HG02642 (cell line): Measurements from ENCODE around the gene CHN1.

Source experiments
- ATAC-seq: cut with Tn5 transposase; IDR thresholded peaks from one replicate; pipeline ENCODE4 v1.9.1; 2021; ENCODE audit warnings: mild to moderate bottlenecking; ENCODE audit not compliant: unreplicated experiment, poor library complexity

Gene CHN1, protein sequence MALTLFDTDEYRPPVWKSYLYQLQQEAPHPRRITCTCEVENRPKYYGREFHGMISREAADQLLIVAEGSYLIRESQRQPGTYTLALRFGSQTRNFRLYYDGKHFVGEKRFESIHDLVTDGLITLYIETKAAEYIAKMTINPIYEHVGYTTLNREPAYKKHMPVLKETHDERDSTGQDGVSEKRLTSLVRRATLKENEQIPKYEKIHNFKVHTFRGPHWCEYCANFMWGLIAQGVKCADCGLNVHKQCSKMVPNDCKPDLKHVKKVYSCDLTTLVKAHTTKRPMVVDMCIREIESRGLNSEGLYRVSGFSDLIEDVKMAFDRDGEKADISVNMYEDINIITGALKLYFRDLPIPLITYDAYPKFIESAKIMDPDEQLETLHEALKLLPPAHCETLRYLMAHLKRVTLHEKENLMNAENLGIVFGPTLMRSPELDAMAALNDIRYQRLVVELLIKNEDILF

GRCh38 chr2:175004980-175005732, at the start of gene CHN1:
CHN1 (minus strand) TSS chr2:175005381; CDS start chr2:175004912, 469 bp downstream.
- peak; percentile 77 for ATAC-seq

GRCh38 chr2:175054340-175054739, 49.2 kb upstream of the CHN1 start:
- ATAC-seq: no peak

- no peak for ATAC-seq
These were observed 44.5 kb upstream of the CHN1 start for GRCh38 chr2:175049661-175050060.

GRCh38 chr2:175048275-175048674, 43.1 kb upstream of the CHN1 start:
- ATAC-seq: no peak

DNA sequence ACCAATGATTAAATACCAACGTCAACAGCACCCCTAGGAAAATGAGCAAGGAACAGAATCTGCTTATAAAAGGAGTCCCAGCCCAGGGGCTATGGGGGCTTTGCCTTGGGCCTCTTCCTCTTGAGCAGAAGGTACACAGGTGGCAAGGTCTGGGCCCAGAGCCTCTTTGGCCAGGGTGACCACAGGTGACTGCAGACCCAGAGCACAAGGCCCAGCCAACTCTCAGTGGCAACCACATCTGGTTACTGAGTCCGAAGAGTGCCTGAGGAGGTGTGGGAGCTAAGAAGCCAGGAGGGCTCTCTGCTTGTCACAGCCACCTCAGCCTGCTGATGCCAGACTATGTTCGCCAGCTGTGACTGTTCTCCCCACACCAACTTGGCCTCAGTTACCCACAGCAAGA, 34.3 kb upstream of the CHN1 start:
- no peak for ATAC-seq

- ATAC-seq: no peak
These were observed 33.9 kb upstream of the CHN1 start for GRCh38 chr2:175039031-175039430.

DNA sequence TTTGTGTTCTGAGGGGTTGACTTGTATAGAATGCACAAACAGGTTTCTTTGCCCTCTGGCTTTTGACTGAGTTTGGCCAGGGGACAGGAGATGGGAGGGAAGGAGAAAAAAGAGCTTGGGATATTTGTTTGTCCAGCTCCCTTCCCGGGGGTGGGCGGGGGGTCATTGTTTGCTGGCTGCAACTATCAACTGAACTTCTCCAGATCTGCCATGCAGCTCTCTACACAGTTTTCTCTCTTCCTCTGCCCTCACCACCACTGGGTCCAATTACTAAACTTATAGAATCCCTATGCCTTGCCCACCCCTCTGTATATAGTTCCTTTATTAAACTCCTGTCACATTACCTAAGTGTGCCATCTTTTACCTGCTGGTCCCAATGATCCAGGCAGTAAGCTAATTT, 32.8 kb upstream of the CHN1 start:
- no peak for ATAC-seq

- no peak for ATAC-seq
These were observed 31.4 kb upstream of the CHN1 start for GRCh38 chr2:175036582-175037018.

DNA sequence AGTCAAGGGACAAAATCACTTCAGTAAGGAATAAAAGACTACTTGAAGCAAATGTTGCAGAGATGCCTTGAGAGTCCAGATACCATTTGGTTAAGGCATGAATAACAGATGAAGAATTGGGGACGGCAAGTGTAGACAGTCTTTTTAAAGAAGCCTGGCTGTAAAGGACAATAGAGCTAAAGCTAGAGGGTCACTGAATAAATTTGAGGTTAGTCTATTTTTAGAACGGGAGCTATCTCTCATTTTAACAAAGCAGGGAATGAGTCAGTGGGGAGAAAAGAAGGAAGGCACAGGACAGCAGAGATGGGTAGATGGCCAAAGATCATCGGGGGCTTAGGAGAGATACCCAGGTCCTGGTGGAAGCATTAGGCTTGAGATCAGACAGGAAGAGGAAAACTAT, 30.6 kb upstream of the CHN1 start:
- ATAC-seq: no peak

- ATAC-seq: no peak
These were observed 29.5 kb upstream of the CHN1 start for GRCh38 chr2:175034716-175035115.

- ATAC-seq: no peak
These were observed 25.4 kb upstream of the CHN1 start for GRCh38 chr2:175030380-175031271.

DNA sequence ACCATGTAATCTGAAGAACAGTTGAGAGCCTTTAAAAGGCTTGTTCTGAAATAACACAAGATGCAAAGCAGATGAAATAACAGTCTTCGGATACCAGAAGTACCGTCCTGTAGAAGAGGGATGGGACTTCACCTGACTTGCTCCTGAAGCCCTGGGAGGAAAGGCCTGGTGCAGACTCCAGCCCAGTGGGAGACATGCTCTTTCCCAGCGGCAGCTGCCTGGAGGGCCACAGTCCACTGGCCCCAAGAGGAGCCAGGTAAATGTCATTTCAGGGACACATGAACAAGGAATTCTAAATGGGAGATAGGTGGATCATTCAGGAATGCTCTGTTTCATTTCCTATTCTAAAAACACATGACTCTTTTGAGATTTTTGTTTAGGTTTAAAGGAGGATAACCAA, 22.6 kb upstream of the CHN1 start:
- no peak for ATAC-seq

DNA sequence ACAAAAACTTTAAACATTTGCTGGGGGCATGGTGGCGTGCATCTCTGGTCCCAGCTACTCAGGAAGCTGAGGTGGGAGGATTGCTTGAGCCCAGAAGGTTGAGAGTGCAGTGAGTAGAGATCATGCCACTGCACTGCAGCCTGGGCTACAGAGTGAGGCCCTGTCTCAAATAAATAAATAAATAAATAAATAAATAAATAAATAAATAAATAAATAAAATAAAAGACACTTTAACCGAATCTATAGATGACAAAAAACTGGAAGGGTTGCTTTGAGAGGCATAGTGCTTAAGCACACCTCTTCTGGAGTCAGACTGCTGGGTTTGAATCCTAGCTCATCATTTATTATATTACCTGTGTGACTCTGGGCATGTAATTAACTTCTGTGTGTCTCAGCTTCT, 21.2 kb upstream of the CHN1 start:
- no peak for ATAC-seq

DNA sequence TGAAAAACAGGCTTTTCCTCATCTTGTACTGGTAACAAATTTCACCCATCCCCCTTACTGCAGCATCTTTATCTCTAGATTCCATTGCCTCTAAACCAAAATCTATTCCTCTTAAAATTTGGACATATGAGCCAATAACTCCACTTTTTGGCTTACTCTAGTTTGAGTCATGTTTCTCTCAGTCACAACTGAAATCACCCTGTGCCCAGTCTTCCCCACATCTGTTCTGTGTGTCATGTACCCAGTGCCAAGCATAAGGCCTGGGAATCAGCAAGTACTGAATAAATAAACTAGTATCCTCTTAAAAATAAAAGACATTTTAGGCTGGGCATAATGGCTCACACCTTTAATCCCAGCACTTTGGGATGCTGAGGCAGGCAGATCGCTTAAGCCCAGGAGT, 20.8 kb upstream of the CHN1 start:
- no peak for ATAC-seq

DNA sequence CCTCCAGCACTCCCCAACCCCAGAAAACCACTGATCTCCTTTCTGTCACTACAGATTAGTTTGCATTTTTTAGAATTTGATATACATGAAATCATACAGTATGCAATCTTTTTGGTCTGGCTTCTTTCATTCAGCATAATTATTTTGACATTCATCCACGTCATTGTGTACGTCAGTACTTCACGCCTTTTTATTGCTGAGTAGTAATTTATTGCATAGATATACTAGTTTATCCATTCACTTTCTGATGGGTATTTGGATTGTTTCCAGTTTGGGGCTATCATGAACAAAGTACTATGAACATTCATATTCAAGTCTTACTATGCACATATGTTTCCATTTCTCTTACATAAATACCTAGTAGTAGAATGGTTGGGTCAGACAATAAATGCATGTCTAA, 20.1 kb upstream of the CHN1 start:
- ATAC-seq: no peak

- ATAC-seq: no peak
These were observed 17.7 kb upstream of the CHN1 start for GRCh38 chr2:175022923-175023322.

GRCh38 chr2:175019566-175020327, 14.6 kb upstream of the CHN1 start:
- no peak for ATAC-seq

DNA sequence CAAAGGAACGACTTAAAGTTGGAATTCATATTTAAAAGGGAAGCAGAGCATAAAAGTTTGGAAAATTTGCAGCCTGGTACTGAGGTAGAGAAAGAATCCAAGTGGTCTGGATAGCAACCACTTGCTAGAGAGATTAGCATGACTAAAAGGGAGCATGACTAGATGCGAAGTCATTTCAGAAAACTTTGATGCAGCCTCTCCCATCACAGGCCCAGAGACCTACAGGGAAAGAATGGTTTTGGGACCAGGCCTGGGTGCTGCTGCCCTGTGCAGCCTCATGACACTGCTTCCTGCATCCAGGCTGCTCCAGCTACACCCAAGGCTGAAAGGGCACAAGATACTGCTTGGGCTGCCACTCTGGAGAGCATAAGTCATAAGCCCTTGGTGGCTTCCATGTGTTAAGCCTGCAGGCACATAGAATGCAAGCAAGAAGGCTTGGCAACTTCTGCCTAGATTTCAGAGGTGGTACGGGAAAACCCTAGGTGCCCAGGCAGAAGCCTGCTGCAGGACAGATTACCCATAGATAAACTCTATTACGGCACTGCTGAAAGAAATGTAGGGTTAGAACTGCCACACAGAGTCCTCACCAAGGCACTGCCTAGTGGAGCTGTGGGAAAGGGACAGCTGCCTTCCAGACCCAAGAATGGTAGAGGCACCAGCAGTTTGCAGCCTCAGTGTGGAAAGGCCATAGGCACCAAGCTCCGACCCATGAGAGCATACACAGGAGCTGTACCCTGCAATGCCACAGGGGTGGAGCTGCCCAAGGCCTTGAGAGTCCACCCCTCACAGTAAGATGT, 12.6 kb upstream of the CHN1 start:
- no peak for ATAC-seq

DNA sequence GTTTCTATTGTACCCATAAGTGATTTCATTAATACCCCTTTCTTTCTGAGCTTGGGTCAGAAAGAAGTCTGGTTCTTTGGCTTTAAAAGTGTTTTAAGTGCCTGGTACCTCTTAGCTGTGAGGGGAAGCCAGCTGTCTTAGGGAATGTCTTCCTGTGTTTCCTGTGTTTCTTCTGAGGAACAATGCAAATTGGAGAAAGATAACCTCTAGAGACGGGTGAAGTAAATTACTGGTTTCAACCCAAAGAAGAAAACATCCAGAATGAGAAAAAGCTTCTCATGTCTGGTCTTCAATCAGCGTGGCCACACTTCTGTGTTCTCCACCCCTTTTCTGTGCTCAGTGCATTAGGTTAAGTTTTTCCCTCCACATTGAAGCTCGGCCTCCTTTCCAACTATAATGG, 10.2 kb upstream of the CHN1 start:
- ATAC-seq: no peak
